OCI-LY1 (cell line): ENCODE data around the gene MED12.

ENCODE experiments used
- H2AFZ ChIP-seq: fragments of 200-600 bp; sonication (generic), shearing (Covaris generic); 2 replicates; pipeline ENCODE4 v1.6.0; 2014; ENCODE audit warnings: antibody characterized with exemption, mild to moderate bottlenecking, low read length
- H3F3A ChIP-seq: fragments of 200-600 bp; sonication (generic), shearing (Covaris generic); 2 replicates; pipeline ENCODE4 v1.6.0; 2014; ENCODE audit warnings: mild to moderate bottlenecking, antibody characterized with exemption, low read length, moderate library complexity; ENCODE audit not compliant: insufficient read depth
- H3K27ac ChIP-seq: fragments of 200-600 bp; sonication (generic); 2 replicates; pipeline ENCODE4 v1.5.1; 2014; ENCODE audit warnings: low read length, mixed run types, mild to moderate bottlenecking, low read depth; ENCODE audit not compliant: poor library complexity, severe bottlenecking
- H3K27me3 ChIP-seq: fragments of 200-600 bp; sonication (generic); 2 replicates; pipeline ENCODE4 v1.6.0; 2014; ENCODE audit warnings: antibody characterized with exemption, mild to moderate bottlenecking, low read length, moderate library complexity; ENCODE audit not compliant: insufficient read depth
- H3K36me3 ChIP-seq: fragments of 200-600 bp; sonication (generic); 2 replicates; pipeline ENCODE4 v1.6.1; 2014; ENCODE audit warnings: mild to moderate bottlenecking, antibody characterized with exemption, low read length, moderate library complexity, mixed read lengths; ENCODE audit not compliant: insufficient read depth
- H3K4me1 ChIP-seq: fragments of 200-600 bp; sonication (generic); 2 replicates; pipeline ENCODE4 v1.5.1; 2014; ENCODE audit warnings: mild to moderate bottlenecking, low read length, moderate library complexity; ENCODE audit not compliant: insufficient read depth, severe bottlenecking
- H3K4me2 ChIP-seq: fragments of 200-600 bp; sonication (generic), shearing (Covaris generic); 2 replicates; pipeline ENCODE4 v1.6.1; 2014; ENCODE audit warnings: low read length
- H3K4me3 ChIP-seq: fragments of 200-600 bp; sonication (generic); 2 replicates; pipeline ENCODE4 v1.5.1; 2014; ENCODE audit warnings: low read length, low read depth, mild to moderate bottlenecking, mixed read lengths; ENCODE audit not compliant: poor library complexity, severe bottlenecking
- H3K79me2 ChIP-seq: fragments of 200-600 bp; shearing (Covaris generic); 2 replicates; pipeline ENCODE4 v1.6.1; 2016; ENCODE audit warnings: mixed run types, low read length, mixed read lengths; ENCODE audit not compliant: insufficient read depth
- H3K9ac ChIP-seq: fragments of 200-600 bp; sonication (generic), shearing (Covaris generic); 2 replicates; pipeline ENCODE4 v1.6.1; 2014; ENCODE audit warnings: mild to moderate bottlenecking, low read length, mixed read lengths
- H3K9me2 ChIP-seq: fragments of 200-600 bp; sonication (generic), shearing (Covaris generic); 2 replicates; pipeline ENCODE4 v1.6.1; 2014; ENCODE audit warnings: low read depth, mild to moderate bottlenecking, low read length, mixed read lengths
- H3K9me3 ChIP-seq: fragments of 200-600 bp; shearing (Covaris generic); 2 replicates; pipeline ENCODE4 v1.6.1; 2014; ENCODE audit warnings: low read length, mixed read lengths
- H4K20me1 ChIP-seq: fragments of 200-600 bp; sonication (generic), shearing (Covaris generic); 2 replicates; pipeline ENCODE4 v1.6.0; 2016; ENCODE audit warnings: mild to moderate bottlenecking, low read length; ENCODE audit not compliant: insufficient read depth
- EZH2 ChIP-seq: fragments of 200-600 bp; sonication (generic), shearing (Covaris generic); IDR thresholded peaks from 2 replicates; pipeline ENCODE4 v1.8.0; 2017; ENCODE audit warnings: borderline replicate concordance, mixed run types, mild to moderate bottlenecking, antibody characterized with exemption, low read length, moderate library complexity, mixed read lengths
- TF ChIP-seq, protein P1 (sequence below): fragments of 200-600 bp; sonication (generic), shearing (Covaris generic); IDR thresholded peaks from 2 replicates; pipeline ENCODE4 v1.5.1; 2017; ENCODE audit warnings: mild to moderate bottlenecking, antibody characterized with exemption, low read length, moderate library complexity, mixed read lengths

Gene MED12

DNA sequence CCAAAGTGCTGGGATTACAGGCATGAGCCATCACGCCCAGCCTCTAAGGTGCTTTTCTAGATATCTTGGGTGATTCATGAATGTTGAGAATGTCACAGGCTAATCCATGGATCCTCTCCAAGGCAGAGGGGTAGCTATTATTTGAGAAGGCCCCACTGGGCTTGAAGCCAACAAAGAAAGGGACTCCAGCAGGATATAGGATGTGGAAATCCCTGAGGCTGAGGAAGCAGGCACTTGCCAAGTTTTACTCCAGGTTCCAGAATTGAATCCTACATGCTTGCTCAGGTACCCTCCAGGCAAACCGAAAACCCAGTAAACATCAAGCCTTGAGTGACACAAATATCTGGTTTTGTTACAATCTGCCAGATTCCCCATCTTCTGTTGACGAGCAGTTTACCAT is 42.1 kb downstream of the MED12 start:
- Histone ChIP-seq H3K36me3 (no peaks in the 10 kb centered on the region), H2AFZ (no peak overlapping the region), H3K27ac (no peak overlapping the region), H3K9me2 (no peaks in the 10 kb centered on the region), H3K4me3 (no peak overlapping the region), H4K20me1 (no peaks in the 10 kb centered on the region), H3F3A (no peaks in the 10 kb centered on the region), H3K9me3 (no peaks in the 10 kb centered on the region), H3K4me2 (no peak overlapping the region), H3K79me2 (no peaks in the 10 kb centered on the region), H3K9ac (no peak overlapping the region), H3K27me3 (no peaks in the 10 kb centered on the region), H3K4me1 (no peaks in the 10 kb centered on the region)
- TF ChIP-seq, protein P1, sequence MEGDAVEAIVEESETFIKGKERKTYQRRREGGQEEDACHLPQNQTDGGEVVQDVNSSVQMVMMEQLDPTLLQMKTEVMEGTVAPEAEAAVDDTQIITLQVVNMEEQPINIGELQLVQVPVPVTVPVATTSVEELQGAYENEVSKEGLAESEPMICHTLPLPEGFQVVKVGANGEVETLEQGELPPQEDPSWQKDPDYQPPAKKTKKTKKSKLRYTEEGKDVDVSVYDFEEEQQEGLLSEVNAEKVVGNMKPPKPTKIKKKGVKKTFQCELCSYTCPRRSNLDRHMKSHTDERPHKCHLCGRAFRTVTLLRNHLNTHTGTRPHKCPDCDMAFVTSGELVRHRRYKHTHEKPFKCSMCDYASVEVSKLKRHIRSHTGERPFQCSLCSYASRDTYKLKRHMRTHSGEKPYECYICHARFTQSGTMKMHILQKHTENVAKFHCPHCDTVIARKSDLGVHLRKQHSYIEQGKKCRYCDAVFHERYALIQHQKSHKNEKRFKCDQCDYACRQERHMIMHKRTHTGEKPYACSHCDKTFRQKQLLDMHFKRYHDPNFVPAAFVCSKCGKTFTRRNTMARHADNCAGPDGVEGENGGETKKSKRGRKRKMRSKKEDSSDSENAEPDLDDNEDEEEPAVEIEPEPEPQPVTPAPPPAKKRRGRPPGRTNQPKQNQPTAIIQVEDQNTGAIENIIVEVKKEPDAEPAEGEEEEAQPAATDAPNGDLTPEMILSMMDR, result no peak
- no peak for TF ChIP-seq EZH2

DNA sequence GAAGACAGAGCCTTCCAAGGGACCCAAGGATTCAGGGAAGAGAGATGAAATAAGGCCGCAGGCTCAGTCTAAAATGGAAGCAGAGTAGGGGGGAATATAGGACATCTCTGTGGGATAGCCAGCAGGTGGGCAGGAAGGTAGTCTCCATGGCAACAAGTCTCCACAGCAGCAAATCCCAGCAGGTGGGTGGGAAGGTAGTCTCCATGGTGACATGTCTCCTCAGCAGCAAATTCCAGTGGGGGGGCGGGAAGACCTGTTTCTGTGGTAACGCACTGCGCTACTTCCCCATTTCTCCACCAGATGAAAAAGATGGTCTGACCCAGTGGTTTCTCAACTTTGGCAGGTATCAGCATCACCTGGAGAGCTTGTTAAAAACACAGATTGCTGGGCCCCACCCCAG is 44.6 kb downstream of the MED12 start:
- H3K36me3 ChIP-seq, result no peaks in the 10 kb centered on the region
- H3K4me2 ChIP-seq, result no peak overlapping the region
- H2AFZ ChIP-seq, result no peak overlapping the region
- no peaks in the 10 kb centered on the region for H3K27me3 ChIP-seq
- no peaks in the 10 kb centered on the region for H3K4me1 ChIP-seq
- H3K79me2 ChIP-seq, result no peaks in the 10 kb centered on the region
- no peaks in the 10 kb centered on the region for H4K20me1 ChIP-seq
- no peaks in the 10 kb centered on the region for H3K9me3 ChIP-seq
- H3K4me3 ChIP-seq, result no peak overlapping the region
- H3F3A ChIP-seq, result no peaks in the 10 kb centered on the region
- H3K27ac ChIP-seq, result no peak overlapping the region
- H3K9me2 ChIP-seq, result no peaks in the 10 kb centered on the region
- no peak overlapping the region for H3K9ac ChIP-seq
- no peak for TF ChIP-seq EZH2
- TF ChIP-seq, protein P1, result no peak

DNA sequence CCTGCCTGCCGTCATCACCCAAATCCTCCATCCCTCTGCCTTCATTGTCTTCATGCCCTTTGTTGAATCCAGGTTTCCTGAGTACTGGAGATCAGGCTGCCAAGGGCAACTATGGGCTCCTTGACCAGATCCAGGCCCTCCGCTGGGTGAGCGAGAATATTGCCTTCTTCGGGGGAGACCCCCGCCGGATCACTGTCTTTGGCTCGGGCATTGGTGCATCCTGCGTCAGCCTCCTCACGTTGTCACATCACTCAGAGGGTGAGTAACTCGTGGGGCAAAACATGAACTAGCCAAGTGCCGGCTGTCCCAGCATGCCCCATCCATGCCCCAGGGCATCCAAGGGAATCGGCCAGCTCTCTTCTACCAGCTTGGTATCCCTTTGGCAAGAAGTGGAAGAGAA is 45.7 kb downstream of the MED12 start:
- Histone ChIP-seq H3F3A (no peaks in the 10 kb centered on the region), H3K27ac (no peak overlapping the region), H2AFZ (no peak overlapping the region), H3K9me2 (no peaks in the 10 kb centered on the region), H4K20me1 (no peaks in the 10 kb centered on the region), H3K4me2 (no peak overlapping the region), H3K9ac (no peak overlapping the region), H3K4me3 (no peak overlapping the region), H3K79me2 (no peaks in the 10 kb centered on the region), H3K9me3 (no peaks in the 10 kb centered on the region), H3K36me3 (no peaks in the 10 kb centered on the region), H3K27me3 (no peaks in the 10 kb centered on the region), H3K4me1 (no peaks in the 10 kb centered on the region)
- TF ChIP-seq, protein P1, result no peak
- no peak for TF ChIP-seq EZH2
